Glomerular endothelial cell (primary cell): ENCODE data around the gene FEZF2. TPM values are rescaled to one million over a fixed set of nuclear protein-coding genes. Genes with fewer than 3 reads are reported as not detected.

Experiments used
- DNase-seq: peaks from one replicate; pipeline ENCODE4 v3.0.0-alpha.2; 2011; ENCODE audit warnings: low read depth, low spot score; ENCODE audit errors: extremely low read depth
- total RNA-seq: library from RNA; depleted of rRNA; stranded (reverse); fragments of >200 nt; gene quantifications from 2 replicates; pipeline ENCODE4 v1.2.3, GENCODE V29; 2015

FEZF2 gene
- total RNA-seq: not detected in 2 replicates

- DNase-seq: no peak
Observed at GRCh38 chr3:62373215-62373614, at the start of gene FEZF2. FEZF2 (minus strand) TSS chr3:62373550; CDS start chr3:62372868, 682 bp downstream.

DNA sequence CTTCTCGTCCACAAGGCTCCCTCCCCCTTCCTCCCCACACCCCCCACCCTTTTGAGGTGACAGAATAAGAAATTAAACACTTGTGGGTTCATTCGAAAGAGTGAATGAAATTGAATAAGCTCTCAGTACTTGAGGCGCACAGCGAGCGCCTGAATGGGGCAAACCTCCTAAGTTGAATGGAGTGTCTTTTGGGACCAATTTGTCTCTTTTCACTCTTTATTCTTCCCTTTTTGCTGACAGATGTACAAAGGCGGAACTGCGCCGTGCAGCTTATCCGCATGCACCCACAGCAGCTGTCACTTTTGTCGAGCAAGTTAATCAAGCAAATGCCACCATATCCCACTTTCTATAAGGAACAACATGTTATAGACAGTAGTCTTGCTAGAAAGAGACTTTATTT is 47.9 kb upstream of the FEZF2 start:
- no peak for DNase-seq

DNA sequence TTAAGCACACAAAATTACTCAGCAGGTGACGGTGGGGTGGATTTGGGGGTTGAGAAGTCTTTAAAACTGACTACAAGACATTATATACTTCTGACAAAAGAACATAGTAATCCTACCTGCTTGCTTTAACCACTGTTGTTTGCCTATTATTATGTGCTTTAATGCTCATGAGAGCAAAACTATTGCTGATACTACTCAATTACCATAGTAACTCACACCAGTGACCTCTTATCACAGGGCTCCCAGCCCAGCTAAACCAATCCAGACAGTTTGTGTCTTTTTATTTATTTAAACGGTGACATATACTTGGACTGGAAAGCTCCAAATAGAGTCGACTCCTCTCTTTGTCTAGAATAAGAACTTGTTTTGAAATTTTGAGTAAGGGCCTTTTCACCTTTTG is 42.8 kb upstream of the FEZF2 start:
- DNase-seq: no peak

DNA sequence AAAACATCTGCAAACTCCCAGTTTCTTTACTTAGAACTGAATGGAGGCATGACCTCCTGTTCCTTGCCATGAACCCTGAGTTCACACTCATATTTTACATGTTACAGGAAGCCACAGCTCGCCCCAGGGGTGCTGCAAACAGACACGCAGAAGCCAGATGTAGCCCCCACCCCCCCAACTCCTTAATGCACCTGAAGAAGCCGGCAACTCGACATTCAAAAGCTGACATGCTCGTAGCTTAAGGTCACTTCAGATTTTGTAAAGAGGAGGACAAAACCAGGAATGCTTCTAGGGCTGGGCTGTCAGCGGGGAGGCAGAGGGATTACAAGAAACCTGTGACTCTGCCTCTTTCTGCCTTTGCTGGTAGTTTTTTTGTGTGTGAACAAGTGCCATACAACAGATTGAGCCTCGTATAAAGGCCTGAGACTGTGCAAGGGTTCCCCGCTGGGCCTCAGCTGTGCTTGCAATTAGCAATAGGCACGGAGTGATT is 42.0 kb upstream of the FEZF2 start:
- no peak for DNase-seq

- DNase-seq: no peak
Observed at GRCh38 chr3:62414786-62415185, 41.4 kb upstream of the FEZF2 start.

GRCh38 chr3:62413687-62414086 is 40.3 kb upstream of the FEZF2 start:
- no peak for DNase-seq

GRCh38 chr3:62406945-62407344 is 33.6 kb upstream of the FEZF2 start:
- DNase-seq: no peak

- no peak for DNase-seq
Observed at GRCh38 chr3:62405566-62405965, 32.2 kb upstream of the FEZF2 start.

DNA sequence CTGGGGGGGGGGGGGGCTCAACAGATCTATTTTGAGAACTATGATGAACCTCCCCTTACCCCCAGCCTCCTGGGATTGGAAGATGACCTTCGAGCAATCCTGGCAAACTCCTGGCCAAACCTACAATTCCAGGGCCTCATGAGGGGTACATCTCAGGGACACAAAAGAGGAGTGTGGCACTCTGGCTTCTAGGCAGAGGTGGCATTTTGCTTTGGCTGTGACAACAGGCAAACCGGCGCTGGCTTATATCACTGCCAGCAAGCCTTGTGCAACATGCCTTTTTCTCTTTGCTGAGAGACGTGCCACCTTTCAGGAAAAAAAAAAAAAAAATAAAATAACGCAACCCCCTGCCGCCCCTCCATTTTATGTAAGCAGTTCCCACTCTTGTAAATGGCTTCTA is 31.8 kb upstream of the FEZF2 start:
- no peak for DNase-seq

DNA sequence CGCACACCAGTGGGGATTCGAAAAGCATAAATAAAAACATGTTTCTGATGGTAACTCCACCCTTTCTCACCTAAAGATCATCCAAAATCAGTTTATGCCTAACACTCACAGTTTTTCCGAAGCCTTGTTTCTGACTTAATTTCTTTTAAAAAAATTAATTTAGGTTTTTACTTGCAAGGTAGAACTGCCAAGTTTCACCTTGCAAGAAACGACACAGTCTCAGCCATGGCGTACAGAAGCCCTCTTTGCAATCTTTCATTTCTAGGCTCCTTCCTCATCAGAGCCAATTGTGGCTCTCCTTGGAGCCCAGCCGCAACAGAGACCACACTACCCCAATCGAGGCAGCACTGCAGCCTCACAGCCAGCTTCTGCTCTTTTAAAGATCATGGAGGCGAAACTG is 31.0 kb upstream of the FEZF2 start:
- DNase-seq: no peak

- DNase-seq: no peak
Observed at GRCh38 chr3:62403765-62404164, 30.4 kb upstream of the FEZF2 start.

DNA sequence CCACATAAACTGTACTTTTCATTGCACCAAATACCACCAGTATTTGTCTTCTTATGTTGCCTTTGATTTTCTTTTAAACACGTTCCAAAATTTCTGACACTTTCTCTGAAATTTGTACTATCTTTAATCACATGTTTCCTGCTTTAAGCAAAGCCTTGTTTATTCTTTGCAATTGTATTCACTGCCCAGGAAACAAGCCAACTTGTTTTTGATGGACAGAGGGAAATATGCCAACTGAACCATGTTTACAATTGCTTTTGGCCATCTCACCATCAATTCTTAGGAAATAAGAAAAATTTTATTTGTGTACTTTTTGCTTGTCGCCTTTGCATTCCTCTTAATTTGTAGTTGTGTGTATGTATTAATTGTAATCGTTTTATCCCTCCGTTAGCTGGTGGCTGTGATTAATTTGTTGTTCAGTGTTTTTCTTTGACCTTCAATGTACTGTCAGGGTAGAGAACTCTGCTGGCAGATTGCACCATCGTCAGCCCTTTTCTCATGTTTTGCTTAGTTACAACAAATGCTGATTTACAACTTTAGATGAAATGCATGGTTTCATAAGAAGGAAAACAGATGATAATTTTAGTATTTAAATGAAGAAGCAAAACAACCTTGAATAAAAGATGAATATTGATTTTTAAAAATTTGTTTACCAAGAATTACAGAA is 19.4 kb upstream of the FEZF2 start:
- no peak for DNase-seq

DNA sequence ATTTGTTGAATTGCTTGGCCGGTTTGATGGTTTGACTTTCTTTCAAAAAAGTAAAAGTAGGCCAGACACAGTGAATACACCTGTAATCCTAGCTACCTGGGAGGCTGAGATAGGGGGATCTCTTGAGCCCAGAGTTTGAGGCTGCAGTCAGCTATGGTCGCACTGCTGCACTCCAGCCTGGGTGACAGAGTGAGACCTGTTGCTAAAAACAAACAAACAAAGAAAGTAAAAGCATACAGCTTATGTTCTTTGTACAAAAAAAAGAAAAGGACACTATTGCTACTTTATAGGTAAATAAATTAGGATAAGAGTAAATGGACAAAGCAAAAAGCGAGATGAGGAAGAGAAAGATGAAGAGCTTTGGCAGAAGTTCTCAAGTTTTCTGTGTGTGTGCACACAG is 13.9 kb upstream of the FEZF2 start:
- DNase-seq: no peak

GRCh38 chr3:62379321-62379798 is 6.0 kb upstream of the FEZF2 start:
- no peak for DNase-seq

- DNase-seq: no peak
Observed at GRCh38 chr3:62378921-62379320, 5.6 kb upstream of the FEZF2 start.

- no peak for DNase-seq
Observed at GRCh38 chr3:62378311-62378789, 5.0 kb upstream of the FEZF2 start.

- no peak for DNase-seq
Observed at GRCh38 chr3:62376906-62377877, 3.8 kb upstream of the FEZF2 start.

GRCh38 chr3:62376454-62376720 is 3.0 kb upstream of the FEZF2 start:
- DNase-seq: no peak

GRCh38 chr3:62375655-62376453 is 2.5 kb upstream of the FEZF2 start:
- DNase-seq: no peak

DNA sequence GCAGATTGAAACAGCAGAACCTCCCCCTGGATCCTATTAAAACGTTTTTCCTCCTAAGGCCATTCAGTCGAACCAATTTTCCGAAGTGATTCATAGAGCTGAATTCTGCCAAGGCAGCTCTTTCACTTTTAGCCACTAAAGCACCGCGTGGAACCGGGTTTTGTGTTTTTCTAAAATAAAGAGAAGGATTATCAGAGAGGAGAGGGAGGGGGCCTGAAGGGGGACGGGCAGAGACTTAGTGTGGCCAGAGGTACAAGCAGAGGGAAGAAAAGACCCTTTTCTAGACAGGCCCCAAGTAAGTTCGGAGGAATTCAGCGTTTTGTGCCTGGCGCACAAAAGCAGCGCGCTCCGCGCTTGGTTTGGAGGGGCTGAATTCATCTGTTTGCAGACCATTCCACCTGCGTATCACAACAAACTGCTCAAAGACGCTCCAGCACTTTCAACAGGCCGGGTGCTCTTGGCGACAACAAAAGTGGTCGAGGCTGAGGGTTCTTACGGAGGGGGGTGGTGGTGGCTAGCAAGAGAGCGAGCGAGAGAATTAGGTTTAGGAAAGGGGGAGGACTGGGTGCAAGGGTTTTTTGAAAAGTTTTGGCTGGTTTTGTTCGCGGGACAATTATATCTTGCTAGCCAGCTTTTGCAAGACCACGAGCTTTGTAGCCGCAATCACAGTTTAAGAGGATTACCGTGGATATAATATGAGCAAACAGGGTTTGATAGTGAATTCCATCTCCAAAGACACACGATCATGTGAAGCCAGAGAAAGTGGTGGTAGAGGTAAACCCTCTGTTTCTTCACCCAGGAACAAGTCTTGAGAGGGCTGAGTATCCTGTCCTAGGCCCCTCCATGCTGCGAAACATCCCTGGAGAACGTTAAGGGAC is 1.2 kb upstream of the FEZF2 start:
- no peak for DNase-seq
